ENCODE results near the gene TMEM185B. TPM values are rescaled to one million over a fixed set of nuclear protein-coding genes. Genes with fewer than 3 reads are reported as not detected.
A peak's percentile ranks its signal among the peaks of the same experiment; 100 is the strongest.

The TMEM185B gene
- total RNA-seq, 4 donors from 2014 or later = 22.8 to 40.0 (median 30.4) TPM

DNA sequence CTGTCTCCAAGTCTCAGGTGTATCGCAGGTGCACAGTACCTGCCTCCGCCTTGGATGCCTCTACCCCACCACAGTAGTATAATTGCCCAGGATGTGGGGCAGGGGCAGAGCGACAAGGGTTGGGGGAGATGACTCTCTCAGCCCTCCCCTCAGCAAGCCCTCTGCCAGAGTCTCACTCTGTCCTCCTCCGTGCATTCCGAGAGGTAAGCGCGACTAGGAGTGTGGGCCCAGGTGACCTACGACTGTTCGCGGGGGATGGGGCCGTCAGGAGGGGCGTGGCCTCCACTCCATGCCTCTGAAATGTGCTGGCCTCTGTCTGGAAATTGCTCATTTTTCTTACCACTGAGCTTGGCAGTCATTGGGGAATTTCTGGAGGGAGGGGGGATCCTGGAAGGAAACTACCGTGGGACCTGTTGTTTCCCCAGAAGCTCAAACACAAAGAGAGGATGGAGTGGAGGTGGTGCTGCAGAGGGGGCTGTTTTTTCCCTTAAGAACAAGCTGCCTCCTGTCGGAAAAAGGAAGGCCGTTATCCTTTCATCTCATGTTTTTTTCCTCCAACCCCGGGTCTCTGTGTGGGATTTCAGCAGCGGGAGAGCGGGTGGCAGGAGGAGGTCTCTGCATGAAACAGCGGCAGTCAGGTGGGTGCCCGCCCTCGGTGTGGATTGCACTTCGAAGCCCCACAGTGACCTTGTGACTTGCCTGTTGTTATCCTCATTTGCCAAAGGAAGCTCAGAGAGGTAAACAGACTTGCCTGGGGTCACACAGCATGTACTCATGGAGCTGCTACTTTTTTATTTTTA, 16.5 kb upstream of the TMEM185B start:
- no peak overlapping the region for H3K27ac ChIP-seq
- no peaks in the 10 kb centered on the region for H3K36me3 ChIP-seq
- H3K9me3 ChIP-seq = no peaks in the 10 kb centered on the region
- 43% methylated on average over 21 of the region's 22 CpGs for WGBS
- H3K27me3 ChIP-seq = no peaks in the 10 kb centered on the region
- no peak for DNase-seq (ENCODE audit: low spot score in 2 of 2)
- H3K4me3 ChIP-seq = no peak overlapping the region
- H3K4me1 ChIP-seq = peaks cover 18% of the 10 kb centered on the region
- TF ChIP-seq, protein P1, sequence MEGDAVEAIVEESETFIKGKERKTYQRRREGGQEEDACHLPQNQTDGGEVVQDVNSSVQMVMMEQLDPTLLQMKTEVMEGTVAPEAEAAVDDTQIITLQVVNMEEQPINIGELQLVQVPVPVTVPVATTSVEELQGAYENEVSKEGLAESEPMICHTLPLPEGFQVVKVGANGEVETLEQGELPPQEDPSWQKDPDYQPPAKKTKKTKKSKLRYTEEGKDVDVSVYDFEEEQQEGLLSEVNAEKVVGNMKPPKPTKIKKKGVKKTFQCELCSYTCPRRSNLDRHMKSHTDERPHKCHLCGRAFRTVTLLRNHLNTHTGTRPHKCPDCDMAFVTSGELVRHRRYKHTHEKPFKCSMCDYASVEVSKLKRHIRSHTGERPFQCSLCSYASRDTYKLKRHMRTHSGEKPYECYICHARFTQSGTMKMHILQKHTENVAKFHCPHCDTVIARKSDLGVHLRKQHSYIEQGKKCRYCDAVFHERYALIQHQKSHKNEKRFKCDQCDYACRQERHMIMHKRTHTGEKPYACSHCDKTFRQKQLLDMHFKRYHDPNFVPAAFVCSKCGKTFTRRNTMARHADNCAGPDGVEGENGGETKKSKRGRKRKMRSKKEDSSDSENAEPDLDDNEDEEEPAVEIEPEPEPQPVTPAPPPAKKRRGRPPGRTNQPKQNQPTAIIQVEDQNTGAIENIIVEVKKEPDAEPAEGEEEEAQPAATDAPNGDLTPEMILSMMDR (IDR thresholded peaks at IDR 0.05) = no peak
- TF ChIP-seq POLR2AphosphoS5 (IDR thresholded peaks at IDR 0.05) (no peak), POLR2A (IDR thresholded peaks at IDR 0.05) (no peak), EP300 (IDR thresholded peaks at IDR 0.05) (no peak)

DNA sequence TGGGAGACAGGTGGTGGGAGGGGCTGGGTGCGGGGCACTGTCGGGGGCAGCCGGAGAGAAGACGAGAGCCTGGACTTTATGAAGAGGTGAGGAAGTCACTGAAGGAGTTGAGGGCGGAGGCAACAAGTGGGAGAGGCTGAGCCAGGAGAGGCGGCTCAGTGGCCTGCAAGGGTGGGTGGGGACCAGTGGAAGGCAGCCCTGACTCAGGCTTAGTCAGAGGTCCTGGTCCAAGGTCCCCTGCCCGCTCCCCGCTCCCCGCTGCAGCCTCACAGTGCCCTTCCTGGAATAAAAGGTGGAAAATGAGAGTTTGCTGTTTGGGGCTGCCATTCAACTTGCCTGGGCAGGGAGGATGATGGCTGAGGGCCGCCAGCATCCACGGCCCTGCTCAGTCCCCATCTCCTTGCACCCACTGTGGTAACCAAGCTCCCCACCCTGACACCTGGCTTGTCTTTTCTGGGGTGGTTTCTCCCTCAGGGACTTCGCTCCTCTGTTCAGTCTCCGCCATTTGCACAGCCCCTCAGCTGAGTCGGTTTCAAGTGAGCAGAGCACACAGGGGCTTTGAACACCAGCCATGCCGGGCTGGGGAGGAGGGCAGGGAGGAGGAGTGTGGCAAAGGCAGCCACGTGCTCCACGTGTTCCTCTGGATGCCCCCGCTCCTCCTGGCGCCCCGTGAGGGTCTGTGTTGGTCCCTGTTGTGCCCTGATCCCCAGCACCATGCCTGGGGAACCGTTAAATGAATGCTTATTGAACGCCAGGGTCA, 15.7 kb upstream of the TMEM185B start:
- H3K27me3 ChIP-seq = no peaks in the 10 kb centered on the region
- H3K4me3 ChIP-seq = no peak overlapping the region
- H3K9me3 ChIP-seq = no peaks in the 10 kb centered on the region
- no peak overlapping the region for H3K27ac ChIP-seq
- no peak for DNase-seq (ENCODE audit: low spot score in 2 of 2)
- 66% methylated on average over 14 of the region's 22 CpGs for WGBS
- TF ChIP-seq, protein P1 (IDR thresholded peaks at IDR 0.05) = no peak
- no peak for TF ChIP-seq POLR2AphosphoS5 (IDR thresholded peaks at IDR 0.05)
- no peak for TF ChIP-seq POLR2A (IDR thresholded peaks at IDR 0.05)
- no peak for TF ChIP-seq EP300 (IDR thresholded peaks at IDR 0.05)
- no peaks in the 10 kb centered on the region for H3K36me3 ChIP-seq
- peaks cover 18% of the 10 kb centered on the region for H3K4me1 ChIP-seq

DNA sequence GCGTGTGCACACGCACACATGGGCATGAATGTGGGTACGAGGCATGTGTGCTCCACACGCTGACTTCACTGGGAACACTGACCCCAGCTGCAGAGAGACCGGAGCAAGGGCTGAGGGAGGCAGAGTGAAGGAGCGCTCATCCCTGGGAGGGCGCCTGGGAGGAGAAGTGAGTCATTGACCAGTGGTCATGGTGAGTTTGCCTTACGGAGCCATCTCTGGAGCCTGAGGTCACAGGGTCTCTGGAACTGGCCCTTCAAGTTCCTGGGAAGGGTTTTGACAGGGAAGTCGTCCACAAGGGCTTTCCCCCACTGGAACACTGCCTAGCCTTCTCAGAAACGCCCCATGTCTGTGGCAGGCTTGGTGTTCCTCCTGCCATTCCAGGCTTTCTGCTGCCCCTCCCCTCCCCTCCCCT, 14.3 kb upstream of the TMEM185B start:
- H3K27ac ChIP-seq = no peak overlapping the region
- WGBS = 65% methylated on average over 4 of the region's 10 CpGs
- peak in 1 of 2 donors; percentile 56 for DNase-seq (ENCODE audit: low spot score in 2 of 2)

DNA sequence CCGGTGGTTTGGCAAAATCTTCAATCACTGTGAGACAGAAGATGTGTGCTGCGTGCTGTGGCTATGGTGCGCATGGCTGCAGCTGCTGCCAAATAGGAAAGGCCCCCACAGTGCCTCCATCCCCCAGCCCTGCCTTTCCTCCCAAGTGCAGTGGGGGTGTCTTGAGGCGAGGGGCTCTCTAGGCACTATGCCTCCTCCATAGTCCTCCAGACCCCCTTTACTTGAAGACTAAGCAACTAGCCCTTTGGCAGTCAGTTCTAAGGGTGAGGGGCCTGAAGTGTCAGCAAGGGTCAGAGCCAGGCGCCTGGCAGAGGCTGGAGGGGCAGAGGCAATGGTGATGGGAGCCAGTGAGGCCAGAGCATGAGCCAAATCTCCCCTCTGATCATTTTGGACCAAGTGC, 13.6 kb upstream of the TMEM185B start:
- TF ChIP-seq, protein P1 (IDR thresholded peaks at IDR 0.05) = no peak
- TF ChIP-seq POLR2A (IDR thresholded peaks at IDR 0.05) = no peak
- no peak for TF ChIP-seq EP300 (IDR thresholded peaks at IDR 0.05)
- TF ChIP-seq POLR2AphosphoS5 (IDR thresholded peaks at IDR 0.05) = no peak
- peak; percentile 44 to 54 for DNase-seq (ENCODE audit: low spot score in 2 of 2)

More for the DNA sequence above, 14.3 kb upstream of the TMEM185B start:
- Histone ChIP-seq H3K9me3 (no peaks in the 10 kb centered on the region), H3K36me3 (no peaks in the 10 kb centered on the region), H3K4me3 (no peak overlapping the region), H3K4me1 (peaks cover 24% of the 10 kb centered on the region), H3K27me3 (no peaks in the 10 kb centered on the region)
- no peak for TF ChIP-seq EP300 (IDR thresholded peaks at IDR 0.05)
- TF ChIP-seq POLR2AphosphoS5 (IDR thresholded peaks at IDR 0.05) = no peak
- TF ChIP-seq, protein P1 (IDR thresholded peaks at IDR 0.05) = no peak

DNA sequence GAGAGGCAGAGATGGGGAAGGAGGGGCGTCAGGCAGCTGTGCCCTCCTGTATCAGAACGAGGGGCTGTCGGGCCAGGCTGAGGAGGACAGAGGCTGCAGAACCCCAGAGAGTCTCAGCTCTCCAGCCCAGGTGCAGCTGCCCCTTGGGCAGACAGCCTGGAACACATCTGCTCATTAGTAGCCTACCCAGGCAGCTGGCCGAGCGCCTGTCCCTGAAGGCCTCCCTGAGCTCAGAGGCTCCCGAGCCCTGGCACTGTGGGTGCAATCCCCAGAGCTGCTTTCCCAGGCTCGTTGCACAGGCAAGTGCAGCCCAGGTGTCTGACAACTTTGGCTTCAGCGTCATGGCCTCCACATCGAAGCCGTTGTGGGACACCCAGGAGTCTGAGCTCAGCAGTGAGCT, 13.1 kb upstream of the TMEM185B start:
- peak; percentile 31 to 69 for DNase-seq (ENCODE audit: low spot score in 2 of 2)
- Histone ChIP-seq H3K4me1 (peaks cover 31% of the 10 kb centered on the region), H3K9me3 (no peaks in the 10 kb centered on the region), H3K36me3 (no peaks in the 10 kb centered on the region), H3K27me3 (no peaks in the 10 kb centered on the region), H3K4me3 (no peak overlapping the region), H3K27ac (no peak overlapping the region)
- TF ChIP-seq, protein P1 (IDR thresholded peaks at IDR 0.05) = no peak
- no peak for TF ChIP-seq EP300 (IDR thresholded peaks at IDR 0.05)
- no peak for TF ChIP-seq POLR2A (IDR thresholded peaks at IDR 0.05)
- no peak for TF ChIP-seq POLR2AphosphoS5 (IDR thresholded peaks at IDR 0.05)
- WGBS = 79% methylated on average over 3 of the region's 10 CpGs

More for the DNA sequence above, 13.6 kb upstream of the TMEM185B start:
- H3K4me1 ChIP-seq = peaks cover 26% of the 10 kb centered on the region
- no peaks in the 10 kb centered on the region for H3K36me3 ChIP-seq
- H3K4me3 ChIP-seq = no peak overlapping the region
- H3K27me3 ChIP-seq = no peaks in the 10 kb centered on the region
- WGBS = 100% methylated on average over 2 of the region's 5 CpGs
- no peaks in the 10 kb centered on the region for H3K9me3 ChIP-seq
- H3K27ac ChIP-seq = no peak overlapping the region

All from suprapubic skin (tissue), 4 donors.